T-helper 22 cell (primary cell): ENCODE measurements around the gene UPK2.

ENCODE experiments used
- DNase-seq: peaks from one replicate; pipeline ENCODE4 v3.0.0-alpha.2; 2020; ENCODE audit warnings: low read depth

The UPK2 gene

GRCh38 chr11:118956094-118956846 lies at the start of gene UPK2:
TSS of gene UPK2 (plus strand) at chr11:118956298. CDS start at chr11:118956351, 53 bp downstream.
- DNase-seq: peak; percentile 67

- peak; percentile 60 for DNase-seq
Measured at GRCh38 chr11:118907051-118908042, 48.8 kb upstream of the UPK2 start.

- no peak for DNase-seq
Measured at GRCh38 chr11:118908264-118908663, 47.8 kb upstream of the UPK2 start.

- no peak for DNase-seq
Measured at GRCh38 chr11:118908901-118909618, 47.0 kb upstream of the UPK2 start.

GRCh38 chr11:118909619-118910308 lies 46.3 kb upstream of the UPK2 start:
- no peak for DNase-seq

GRCh38 chr11:118910309-118911112 lies 45.6 kb upstream of the UPK2 start:
- DNase-seq: peak; percentile 65

- DNase-seq: no peak
Measured at GRCh38 chr11:118911113-118911879, 44.8 kb upstream of the UPK2 start.

GRCh38 chr11:118911880-118912741 lies 44.0 kb upstream of the UPK2 start:
- DNase-seq: peak; percentile 75

- peak; percentile 37 for DNase-seq
Measured at GRCh38 chr11:118912742-118913410, 43.2 kb upstream of the UPK2 start.

GRCh38 chr11:118913411-118914125 lies 42.5 kb upstream of the UPK2 start:
- DNase-seq: no peak

- DNase-seq: peak; percentile 84
Measured at GRCh38 chr11:118914178-118914918, 41.8 kb upstream of the UPK2 start.

- no peak for DNase-seq
Measured at GRCh38 chr11:118914987-118915386, 41.1 kb upstream of the UPK2 start.

- DNase-seq: no peak
Measured at GRCh38 chr11:118915396-118915795, 40.7 kb upstream of the UPK2 start.

- DNase-seq: no peak
Measured at GRCh38 chr11:118915941-118916841, 39.9 kb upstream of the UPK2 start.

- DNase-seq: no peak
Measured at GRCh38 chr11:118916842-118917388, 39.2 kb upstream of the UPK2 start.
